Astrocyte (in vitro differentiated cells and primary cell): ENCODE measurements around the gene EIF2B5. TPM values are rescaled to one million over a fixed set of nuclear protein-coding genes. Genes with fewer than 3 reads are reported as not detected.
A peak's percentile ranks its signal among the peaks of the same experiment; 100 is the strongest.
"Not testable (repeated sequence)": the region's sequence is repeated elsewhere in the genome, so short reads cannot be mapped to it uniquely, and the experiment has no call there.

Source experiments
- DNase-seq: peaks from one replicate; pipeline ENCODE4 v3.0.0-alpha.2; 2010; ENCODE audit warnings: low read depth
- FAIRE-seq: peaks from 2 replicates; lab custom pipeline; 2011; peaks lifted over from hg19 to GRCh38; lab: Jason Lieb, UNC
- H2AFZ ChIP-seq: 2 replicates; pipeline ENCODE4 v1.6.0; 2012; ENCODE audit warnings: low read depth, low read length, inconsistent platforms
- H3K27ac ChIP-seq: 2 replicates; pipeline ENCODE4 v1.5.1; 2011; ENCODE audit warnings: low read depth, low read length, inconsistent platforms
- H3K27me3 ChIP-seq: 2 replicates; pipeline ENCODE4 v1.6.0; 2011; ENCODE audit warnings: low read length, inconsistent platforms; ENCODE audit not compliant: insufficient read depth
- H3K36me3 ChIP-seq: 2 replicates; pipeline ENCODE4 v1.5.1; 2011; ENCODE audit warnings: low read length, inconsistent platforms; ENCODE audit not compliant: insufficient read depth
- H3K4me1 ChIP-seq: 2 replicates; pipeline ENCODE4 v1.5.1; 2011; ENCODE audit warnings: low read length, inconsistent platforms; ENCODE audit not compliant: insufficient read depth
- H3K4me2 ChIP-seq: 2 replicates; pipeline ENCODE4 v1.6.0; 2012; ENCODE audit warnings: low read length, inconsistent platforms
- H3K4me3 ChIP-seq: 2 replicates; pipeline ENCODE4 v1.5.1; 2011; ENCODE audit warnings: low read depth, mild to moderate bottlenecking, low read length, inconsistent platforms; ENCODE audit not compliant: insufficient read depth
- H3K79me2 ChIP-seq: 2 replicates; pipeline ENCODE4 v1.6.0; 2012; ENCODE audit warnings: mild to moderate bottlenecking, low read length, inconsistent platforms; ENCODE audit not compliant: insufficient read depth
- H3K9ac ChIP-seq: 2 replicates; pipeline ENCODE4 v1.6.0; 2012; ENCODE audit warnings: mild to moderate bottlenecking, low read length, inconsistent platforms
- H3K9me3 ChIP-seq: 2 replicates; pipeline ENCODE4 v1.5.1; 2012; ENCODE audit warnings: low read depth, mild to moderate bottlenecking, low read length, inconsistent platforms; ENCODE audit not compliant: insufficient read depth
- H4K20me1 ChIP-seq: 2 replicates; pipeline ENCODE4 v1.6.0; 2012; ENCODE audit warnings: low read length, inconsistent platforms; ENCODE audit not compliant: insufficient read depth
- H3K27ac Mint-ChIP-seq: one replicate; pipeline ENCODE4 v1.8.0; 2021; ENCODE audit warnings: mild to moderate bottlenecking, mixed read lengths; ENCODE audit not compliant: unreplicated experiment
- H3K27me3 Mint-ChIP-seq: one replicate; pipeline ENCODE4 v1.8.0; 2021; ENCODE audit warnings: low read depth, mixed read lengths; ENCODE audit not compliant: unreplicated experiment
- H3K36me3 Mint-ChIP-seq: one replicate; pipeline ENCODE4 v1.8.0; 2021; ENCODE audit warnings: low read depth, mixed read lengths; ENCODE audit not compliant: unreplicated experiment
- H3K4me1 Mint-ChIP-seq: one replicate; pipeline ENCODE4 v1.8.0; 2021; ENCODE audit warnings: low read depth, mixed read lengths; ENCODE audit not compliant: unreplicated experiment
- H3K4me3 Mint-ChIP-seq: one replicate; pipeline ENCODE4 v1.8.0; 2021; ENCODE audit warnings: mild to moderate bottlenecking, moderate library complexity, mixed read lengths; ENCODE audit not compliant: unreplicated experiment
- H3K9me3 Mint-ChIP-seq: one replicate; pipeline ENCODE4 v1.8.0; 2021; ENCODE audit warnings: mild to moderate bottlenecking, mixed read lengths; ENCODE audit not compliant: unreplicated experiment
- EZH2 ChIP-seq: IDR thresholded peaks from 2 replicates; pipeline ENCODE4 v1.6.1; 2012; ENCODE audit warnings: mild to moderate bottlenecking, low read length, inconsistent platforms; ENCODE audit not compliant: insufficient read depth
- total RNA-seq: library from RNA; stranded (reverse); gene quantifications from 2 replicates; pipeline ENCODE4 v1.2.1, GENCODE V29; 2021
- TF ChIP-seq, protein P1 (sequence below): IDR thresholded peaks from 2 replicates; pipeline ENCODE4 v1.5.1; 2011; ENCODE audit warnings: low read depth, mild to moderate bottlenecking, inconsistent platforms, low read length, moderate library complexity; ENCODE audit not compliant: insufficient read depth

EIF2B5 gene
- total RNA-seq, 1 donor from 2014 or later: 22.6 TPM

DNA sequence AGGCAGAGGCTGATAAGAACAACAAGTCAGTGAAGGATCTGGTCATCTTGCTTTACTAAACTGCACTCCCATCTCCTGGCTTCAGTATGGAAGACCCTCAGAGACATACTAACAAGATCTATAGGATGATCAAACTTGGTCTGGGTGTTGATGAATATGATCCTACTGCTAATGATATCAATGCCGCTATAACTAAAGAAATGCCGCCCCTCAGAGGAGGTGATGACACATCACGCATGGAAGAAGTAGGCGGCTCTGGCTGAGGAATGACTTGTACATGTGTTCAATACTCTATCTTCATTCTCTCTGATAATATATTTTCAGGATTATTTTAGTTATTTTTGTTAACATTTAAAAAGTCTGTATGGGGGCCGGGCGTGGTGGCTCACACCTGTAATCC, 17.5 kb upstream of the EIF2B5 start:
- Histone ChIP-seq H4K20me1 (no peaks in the 10 kb centered on the region), H2AFZ (no peak overlapping the region), H3K36me3 (no peaks in the 10 kb centered on the region), H3K4me3 (no peak overlapping the region), H3K27me3 (peaks cover 16% of the 10 kb centered on the region), H3K9me3 (no peaks in the 10 kb centered on the region), H3K9ac (no peak overlapping the region), H3K4me1 (no peaks in the 10 kb centered on the region), H3K4me2 (no peak overlapping the region), H3K79me2 (no peaks in the 10 kb centered on the region), H3K27ac (no peak overlapping the region)
- FAIRE-seq: no peak
- Mint-ChIP-seq H3K27ac (no peak overlapping the region), H3K27me3 (peaks cover 23% of the 10 kb centered on the region), H3K4me1 (no peaks in the 10 kb centered on the region), H3K36me3 (no peaks in the 10 kb centered on the region), H3K4me3 (no peak overlapping the region), H3K9me3 (no peaks in the 10 kb centered on the region)
- no peak for TF ChIP-seq EZH2
- TF ChIP-seq, protein P1, sequence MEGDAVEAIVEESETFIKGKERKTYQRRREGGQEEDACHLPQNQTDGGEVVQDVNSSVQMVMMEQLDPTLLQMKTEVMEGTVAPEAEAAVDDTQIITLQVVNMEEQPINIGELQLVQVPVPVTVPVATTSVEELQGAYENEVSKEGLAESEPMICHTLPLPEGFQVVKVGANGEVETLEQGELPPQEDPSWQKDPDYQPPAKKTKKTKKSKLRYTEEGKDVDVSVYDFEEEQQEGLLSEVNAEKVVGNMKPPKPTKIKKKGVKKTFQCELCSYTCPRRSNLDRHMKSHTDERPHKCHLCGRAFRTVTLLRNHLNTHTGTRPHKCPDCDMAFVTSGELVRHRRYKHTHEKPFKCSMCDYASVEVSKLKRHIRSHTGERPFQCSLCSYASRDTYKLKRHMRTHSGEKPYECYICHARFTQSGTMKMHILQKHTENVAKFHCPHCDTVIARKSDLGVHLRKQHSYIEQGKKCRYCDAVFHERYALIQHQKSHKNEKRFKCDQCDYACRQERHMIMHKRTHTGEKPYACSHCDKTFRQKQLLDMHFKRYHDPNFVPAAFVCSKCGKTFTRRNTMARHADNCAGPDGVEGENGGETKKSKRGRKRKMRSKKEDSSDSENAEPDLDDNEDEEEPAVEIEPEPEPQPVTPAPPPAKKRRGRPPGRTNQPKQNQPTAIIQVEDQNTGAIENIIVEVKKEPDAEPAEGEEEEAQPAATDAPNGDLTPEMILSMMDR: no peak
- no peak for DNase-seq

- H3K27me3 Mint-ChIP-seq: peaks cover 20% of the 10 kb centered on the region
- not testable (repeated sequence) for H2AFZ ChIP-seq, H3K4me3 ChIP-seq, H3K36me3 Mint-ChIP-seq, H3K4me1 ChIP-seq, H3K9me3 Mint-ChIP-seq, H3K27ac ChIP-seq, H3K9ac ChIP-seq, H3K4me3 Mint-ChIP-seq, H4K20me1 ChIP-seq, H3K4me2 ChIP-seq, DNase-seq, H3K36me3 ChIP-seq, H3K27ac Mint-ChIP-seq, FAIRE-seq, H3K79me2 ChIP-seq, H3K4me1 Mint-ChIP-seq, H3K9me3 ChIP-seq
- H3K27me3 ChIP-seq: peaks cover 13% of the 10 kb centered on the region
Measured at GRCh38 chr3:184121031-184121430, 14.1 kb upstream of the EIF2B5 start.

GRCh38 chr3:184126006-184126405, 9.2 kb upstream of the EIF2B5 start:
- Histone ChIP-seq H3K27me3 (no peaks in the 10 kb centered on the region), H3K9me3 (no peaks in the 10 kb centered on the region), H3K79me2 (no peaks in the 10 kb centered on the region), H3K4me1 (no peaks in the 10 kb centered on the region), H4K20me1 (no peaks in the 10 kb centered on the region), H3K4me2 (no peak overlapping the region), H3K9ac (no peak overlapping the region), H3K27ac (no peak overlapping the region), H3K36me3 (no peaks in the 10 kb centered on the region), H2AFZ (no peak overlapping the region), H3K4me3 (no peak overlapping the region)
- Mint-ChIP-seq H3K36me3 (no peaks in the 10 kb centered on the region), H3K4me3 (no peak overlapping the region), H3K27me3 (peaks cover 2% of the 10 kb centered on the region), H3K4me1 (no peaks in the 10 kb centered on the region), H3K27ac (peak overlapping the region; percentile 12), H3K9me3 (no peaks in the 10 kb centered on the region)
- FAIRE-seq: no peak
- no peak for DNase-seq
- no peak for TF ChIP-seq EZH2
- TF ChIP-seq, protein P1: no peak
